SHP77 treated with DMSO at 0.1 percent for 48 hours (cell line): ENCODE results near the gene SRGAP3.

Experiments used
- DNase-seq: peaks from one replicate; lab custom pipeline; 2025; lab: John Stamatoyannopoulos, UW

SRGAP3 gene

GRCh38 chr3:9015250-9015649 lies 234.2 kb downstream of the SRGAP3 start:
- no peak for DNase-seq

GRCh38 chr3:9013782-9014563 lies 235.5 kb downstream of the SRGAP3 start:
- DNase-seq = no peak

- no peak for DNase-seq
Observed at GRCh38 chr3:9012521-9012920, 236.9 kb downstream of the SRGAP3 start.

- no peak for DNase-seq
Observed at GRCh38 chr3:9009976-9010545, 239.4 kb downstream of the SRGAP3 start.

GRCh38 chr3:9008550-9009255 lies 240.7 kb downstream of the SRGAP3 start:
- DNase-seq = no peak

GRCh38 chr3:9007928-9008327 lies 241.5 kb downstream of the SRGAP3 start:
- no peak for DNase-seq

GRCh38 chr3:9007213-9007612 lies 242.2 kb downstream of the SRGAP3 start:
- no peak for DNase-seq

GRCh38 chr3:9000041-9000440 lies 249.4 kb downstream of the SRGAP3 start:
- no peak for DNase-seq

- no peak for DNase-seq
Observed at GRCh38 chr3:8997151-8997550, 252.3 kb downstream of the SRGAP3 start.

- DNase-seq = no peak
Observed at GRCh38 chr3:8996681-8997121, 252.7 kb downstream of the SRGAP3 start.

GRCh38 chr3:8996216-8996615 lies 253.2 kb downstream of the SRGAP3 start:
- DNase-seq = no peak

- no peak for DNase-seq
Observed at GRCh38 chr3:8994226-8994625, 255.2 kb downstream of the SRGAP3 start.

GRCh38 chr3:8993331-8993730 lies 256.1 kb downstream of the SRGAP3 start:
- DNase-seq = no peak

- DNase-seq = no peak
Observed at GRCh38 chr3:8992854-8993253, 256.6 kb downstream of the SRGAP3 start.

- DNase-seq = no peak
Observed at GRCh38 chr3:8992199-8992598, 257.2 kb downstream of the SRGAP3 start.

GRCh38 chr3:8990266-8991215 lies 258.9 kb downstream of the SRGAP3 start:
- no peak for DNase-seq

- DNase-seq = no peak
Observed at GRCh38 chr3:8988791-8989558, 260.5 kb downstream of the SRGAP3 start.

- DNase-seq = no peak
Observed at GRCh38 chr3:8988384-8988655, 261.1 kb downstream of the SRGAP3 start.

GRCh38 chr3:8987645-8988383 lies 261.6 kb downstream of the SRGAP3 start:
- peak; percentile 22 for DNase-seq

- no peak for DNase-seq
Observed at GRCh38 chr3:8987226-8987625, 262.2 kb downstream of the SRGAP3 start.

- no peak for DNase-seq
Observed at GRCh38 chr3:8986741-8987140, 262.7 kb downstream of the SRGAP3 start.
